HepG2 (cell line): Measurements from ENCODE around the gene PET117. TPM values are rescaled to one million over a fixed set of nuclear protein-coding genes. Genes with fewer than 3 reads are reported as not detected.
A peak's percentile ranks its signal among the peaks of the same experiment; 100 is the strongest.

Source experiments
- CENPT ChIP-seq: sonication (generic); formaldehyde crosslinking; IDR thresholded peaks from 2 replicates; pipeline ENCODE4 v1.8.0; 2022; ENCODE audit warnings: low read depth, mild to moderate bottlenecking, moderate library complexity, missing genetic modification reagents
- GTF3A ChIP-seq: sonication (generic); formaldehyde crosslinking; conservative IDR thresholded peaks from 2 replicates; pipeline ENCODE4 v1.4.0; 2020; ENCODE audit warnings: mild to moderate bottlenecking, missing genetic modification reagents
- JUND ChIP-seq: sonication (generic); formaldehyde crosslinking; IDR thresholded peaks from 2 replicates; pipeline ENCODE4 v1.8.0; 2022; ENCODE audit warnings: mild to moderate bottlenecking, missing genetic modification reagents
- PLRG1 ChIP-seq: fragments of 450-650 bp; conservative IDR thresholded peaks from 2 replicates; pipeline ENCODE4 v1.6.1; 2016
- SIN3B ChIP-seq: fragments of 150-350 bp; IDR thresholded peaks from 2 replicates; pipeline ENCODE4 v1.6.1; 2014; ENCODE audit warnings: low read length
- SIX4 ChIP-seq: sonication (generic); formaldehyde crosslinking; IDR thresholded peaks from 2 replicates; pipeline ENCODE4 v1.4.0; 2020; ENCODE audit warnings: missing genetic modification reagents
- SRSF4 ChIP-seq: fragments of 200-400 bp; formaldehyde crosslinking; IDR thresholded peaks from one replicate; pipeline ENCODE4 v1.6.1; 2018; ENCODE audit warnings: mild to moderate bottlenecking, low read depth, low read length, moderate library complexity; ENCODE audit not compliant: poor library complexity, severe bottlenecking
- SRY ChIP-seq: sonication (generic); formaldehyde crosslinking; IDR thresholded peaks from 2 replicates; pipeline ENCODE4 v1.8.0; 2022; ENCODE audit warnings: mild to moderate bottlenecking, missing genetic modification reagents
- TBX3 ChIP-seq: fragments of 450-650 bp; IDR thresholded peaks from 2 replicates; pipeline ENCODE4 v1.6.1; 2017; ENCODE audit warnings: antibody characterized with exemption, mild to moderate bottlenecking, inconsistent platforms, borderline replicate concordance
- ZNF20 ChIP-seq: sonication (generic); formaldehyde crosslinking; IDR thresholded peaks from 2 replicates; pipeline ENCODE4 v1.4.0; 2020; ENCODE audit warnings: mild to moderate bottlenecking, moderate library complexity, missing genetic modification reagents
- ZNF235 ChIP-seq: sonication (generic); formaldehyde crosslinking; IDR thresholded peaks from 2 replicates; pipeline ENCODE4 v1.8.1; 2023; ENCODE audit warnings: mild to moderate bottlenecking, missing genetic modification reagents, borderline replicate concordance
- ZNF274 ChIP-seq: sonication (generic); formaldehyde crosslinking; IDR thresholded peaks from 2 replicates; pipeline ENCODE4 v1.5.1; 2020; ENCODE audit warnings: mild to moderate bottlenecking, missing genetic modification reagents
- ZNF30 ChIP-seq: sonication (generic); formaldehyde crosslinking; IDR thresholded peaks from 2 replicates; pipeline ENCODE4 v1.5.0; 2020; ENCODE audit warnings: mild to moderate bottlenecking, missing genetic modification reagents
- ZNF468 ChIP-seq: sonication (generic); formaldehyde crosslinking; IDR thresholded peaks from 2 replicates; pipeline ENCODE4 v1.8.0; 2022; ENCODE audit warnings: mild to moderate bottlenecking, moderate library complexity, missing genetic modification reagents
- ZNF546 ChIP-seq: sonication (generic); formaldehyde crosslinking; conservative IDR thresholded peaks from 2 replicates; pipeline ENCODE4 v1.8.1; 2023; ENCODE audit warnings: mild to moderate bottlenecking, missing genetic modification reagents
- ZNF547 ChIP-seq: sonication (generic); formaldehyde crosslinking; IDR thresholded peaks from 2 replicates; pipeline ENCODE4 v1.5.1; 2020; ENCODE audit warnings: mild to moderate bottlenecking, missing genetic modification reagents
- ZNF574 ChIP-seq: sonication (generic); formaldehyde crosslinking; IDR thresholded peaks from 2 replicates; pipeline ENCODE4 v1.4.0; 2020; ENCODE audit warnings: missing genetic modification reagents
- ZNF691 ChIP-seq: sonication (generic); formaldehyde crosslinking; IDR thresholded peaks from 2 replicates; pipeline ENCODE4 v1.4.0; 2020; ENCODE audit warnings: missing genetic modification reagents, low read depth, mild to moderate bottlenecking, borderline replicate concordance
- ZNF776 ChIP-seq: sonication (generic); formaldehyde crosslinking; IDR thresholded peaks from 2 replicates; pipeline ENCODE4 v1.4.0; 2020; ENCODE audit warnings: mild to moderate bottlenecking, missing genetic modification reagents
- polyA plus RNA-seq, 8 experiments: library from polyadenylated mRNA; depleted of rRNA in 3 of 8; stranded (reverse) in 7 of 8; unstranded in 1 of 8; fragments of >200 nt; fragmentation: Illumina TruSeq in 4 of 8; extraction: Trizol in 4 of 8; gene quantifications; 2 replicates each; pipeline versions ENCODE4 v1.2.1 to v1.2.3, GENCODE V29; 2011 to 2016; ENCODE audit warnings: low read depth in 4 of 8, missing spikeins in 1 of 8, mixed read lengths in 1 of 8; ENCODE audit not compliant: insufficient read depth in 1 of 8
- total RNA-seq, 5 experiments: library from RNA; depleted of rRNA; stranded (reverse); fragments of >200 nt; fragmentation: Illumina TruSeq; extraction: Trizol; gene quantifications; 2 replicates each; pipeline ENCODE4 v1.2.3, GENCODE V29; 2016; ENCODE audit warnings: low read depth in 1 of 5
- TF ChIP-seq, protein P1 (sequence below): sonication (generic); formaldehyde crosslinking; IDR thresholded peaks from 2 replicates; pipeline ENCODE4 v1.5.1; 2020; ENCODE audit warnings: mild to moderate bottlenecking, missing genetic modification reagents, moderate library complexity
- TF ChIP-seq, protein P2 (sequence below): sonication (generic); formaldehyde crosslinking; IDR thresholded peaks from 2 replicates; pipeline ENCODE4 v1.4.0; 2020; ENCODE audit warnings: missing genetic modification reagents, mild to moderate bottlenecking, borderline replicate concordance

Gene PET117
- total and polyA plus RNA-seq, 2 of the 13 experiments (the other 11 are each of a cell fraction or from before 2014, with no cell fraction given) = 22.2 to 48.2 TPM

- TF ChIP-seq, protein P1, sequence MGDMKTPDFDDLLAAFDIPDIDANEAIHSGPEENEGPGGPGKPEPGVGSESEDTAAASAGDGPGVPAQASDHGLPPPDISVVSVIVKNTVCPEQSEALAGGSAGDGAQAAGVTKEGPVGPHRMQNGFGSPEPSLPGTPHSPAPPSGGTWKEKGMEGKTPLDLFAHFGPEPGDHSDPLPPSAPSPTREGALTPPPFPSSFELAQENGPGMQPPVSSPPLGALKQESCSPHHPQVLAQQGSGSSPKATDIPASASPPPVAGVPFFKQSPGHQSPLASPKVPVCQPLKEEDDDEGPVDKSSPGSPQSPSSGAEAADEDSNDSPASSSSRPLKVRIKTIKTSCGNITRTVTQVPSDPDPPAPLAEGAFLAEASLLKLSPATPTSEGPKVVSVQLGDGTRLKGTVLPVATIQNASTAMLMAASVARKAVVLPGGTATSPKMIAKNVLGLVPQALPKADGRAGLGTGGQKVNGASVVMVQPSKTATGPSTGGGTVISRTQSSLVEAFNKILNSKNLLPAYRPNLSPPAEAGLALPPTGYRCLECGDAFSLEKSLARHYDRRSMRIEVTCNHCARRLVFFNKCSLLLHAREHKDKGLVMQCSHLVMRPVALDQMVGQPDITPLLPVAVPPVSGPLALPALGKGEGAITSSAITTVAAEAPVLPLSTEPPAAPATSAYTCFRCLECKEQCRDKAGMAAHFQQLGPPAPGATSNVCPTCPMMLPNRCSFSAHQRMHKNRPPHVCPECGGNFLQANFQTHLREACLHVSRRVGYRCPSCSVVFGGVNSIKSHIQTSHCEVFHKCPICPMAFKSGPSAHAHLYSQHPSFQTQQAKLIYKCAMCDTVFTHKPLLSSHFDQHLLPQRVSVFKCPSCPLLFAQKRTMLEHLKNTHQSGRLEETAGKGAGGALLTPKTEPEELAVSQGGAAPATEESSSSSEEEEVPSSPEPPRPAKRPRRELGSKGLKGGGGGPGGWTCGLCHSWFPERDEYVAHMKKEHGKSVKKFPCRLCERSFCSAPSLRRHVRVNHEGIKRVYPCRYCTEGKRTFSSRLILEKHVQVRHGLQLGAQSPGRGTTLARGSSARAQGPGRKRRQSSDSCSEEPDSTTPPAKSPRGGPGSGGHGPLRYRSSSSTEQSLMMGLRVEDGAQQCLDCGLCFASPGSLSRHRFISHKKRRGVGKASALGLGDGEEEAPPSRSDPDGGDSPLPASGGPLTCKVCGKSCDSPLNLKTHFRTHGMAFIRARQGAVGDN (CRISPR knock-in tag) = peak; percentile 99
- peak; percentile 51; the same call in 1 of the 2 replicates for TF ChIP-seq SIN3B
- TF ChIP-seq TBX3 = peak; percentile 59; the same call in 1 of the 2 replicates
- peak; percentile 97 for TF ChIP-seq SRY (CRISPR knock-in tag)
- TF ChIP-seq ZNF468 (CRISPR knock-in tag) = peak; percentile 97
- peak; percentile 94 for TF ChIP-seq ZNF30 (CRISPR knock-in tag)
- TF ChIP-seq ZNF776 = peak; percentile 100
- TF ChIP-seq ZNF20 = peak; percentile 95
- TF ChIP-seq SRSF4 = no peak
- TF ChIP-seq ZNF274 (CRISPR knock-in tag) = peak; percentile 97
- peak; percentile 99 for TF ChIP-seq ZNF547 (CRISPR knock-in tag)
- no peak for TF ChIP-seq JUND (CRISPR knock-in tag)
- TF ChIP-seq, protein P2, sequence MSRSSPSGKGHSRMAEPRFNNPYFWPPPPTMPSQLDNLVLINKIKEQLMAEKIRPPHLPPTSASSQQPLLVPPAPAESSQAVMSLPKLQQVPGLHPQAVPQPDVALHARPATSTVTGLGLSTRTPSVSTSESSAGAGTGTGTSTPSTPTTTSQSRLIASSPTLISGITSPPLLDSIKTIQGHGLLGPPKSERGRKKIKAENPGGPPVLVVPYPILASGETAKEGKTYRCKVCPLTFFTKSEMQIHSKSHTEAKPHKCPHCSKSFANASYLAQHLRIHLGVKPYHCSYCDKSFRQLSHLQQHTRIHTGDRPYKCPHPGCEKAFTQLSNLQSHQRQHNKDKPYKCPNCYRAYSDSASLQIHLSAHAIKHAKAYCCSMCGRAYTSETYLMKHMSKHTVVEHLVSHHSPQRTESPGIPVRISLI (CRISPR knock-in tag) = peak; percentile 73; the same call in 1 of the 2 replicates
- peak; percentile 97 for TF ChIP-seq ZNF574
- TF ChIP-seq ZNF546 (CRISPR knock-in tag) = peak; percentile 97
- TF ChIP-seq PLRG1 = no peak
- peak; percentile 55; the same call in 1 of the 2 replicates for TF ChIP-seq SIX4 (CRISPR knock-in tag)
- peak; percentile 98 for TF ChIP-seq ZNF691 (CRISPR knock-in tag)
- no peak for TF ChIP-seq GTF3A (CRISPR knock-in tag)
- TF ChIP-seq CENPT (CRISPR knock-in tag) = peak; percentile 96
- TF ChIP-seq ZNF235 (CRISPR knock-in tag) = peak; percentile 99
These were observed at the start of gene PET117, which contains the start of gene KAT14 (continued) for GRCh38 chr20:18137412-18138265.
